HPDE6-E6E7 (cell line): ENCODE measurements around the gene BCLAF3.

ENCODE experiments used
- DNase-seq: peaks from one replicate; pipeline ENCODE4 v3.0.0; 2011; ENCODE audit warnings: missing footprints; ENCODE audit errors: extremely low spot score

Gene BCLAF3

DNA sequence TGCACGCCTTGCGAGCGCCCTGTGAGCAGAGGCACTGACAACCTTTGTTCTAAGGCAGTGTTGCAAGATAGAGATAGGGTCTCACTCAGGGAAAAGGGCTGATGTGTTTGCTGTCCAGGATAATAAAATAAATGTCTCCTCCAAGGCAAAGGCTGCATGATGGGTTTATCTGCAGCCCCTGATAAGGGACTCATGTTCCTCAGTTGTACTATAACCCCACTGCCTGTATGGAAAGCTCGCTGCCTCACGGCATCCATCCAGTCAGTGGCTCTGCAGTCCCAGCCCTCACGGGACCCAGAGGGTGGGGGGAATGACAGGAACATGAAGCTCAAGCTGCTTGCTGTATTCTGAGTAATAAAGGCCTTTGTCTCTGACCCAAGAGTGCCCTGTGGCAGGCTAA, 22.6 kb downstream of the BCLAF3 start:
- DNase-seq, result no peak

DNA sequence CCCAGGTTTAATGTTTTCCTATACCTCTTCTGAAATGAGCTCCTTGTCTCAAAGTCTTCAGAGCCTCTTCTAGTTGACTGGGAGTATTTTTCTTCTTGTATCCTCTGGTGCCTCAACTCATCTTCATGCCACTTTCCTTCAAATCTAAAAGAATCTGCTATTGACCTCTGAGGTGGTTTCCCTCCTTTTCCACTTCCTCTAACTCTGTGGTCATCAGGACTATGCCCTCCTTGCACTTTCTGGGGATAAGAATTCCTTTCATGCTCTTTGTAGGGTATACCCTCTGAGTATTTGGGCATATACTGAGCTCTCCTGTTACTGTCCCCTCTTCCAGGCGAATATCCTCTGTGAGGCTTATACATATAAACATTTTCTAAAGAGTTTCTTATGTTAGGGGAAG, 24.8 kb downstream of the BCLAF3 start:
- no peak for DNase-seq

DNA sequence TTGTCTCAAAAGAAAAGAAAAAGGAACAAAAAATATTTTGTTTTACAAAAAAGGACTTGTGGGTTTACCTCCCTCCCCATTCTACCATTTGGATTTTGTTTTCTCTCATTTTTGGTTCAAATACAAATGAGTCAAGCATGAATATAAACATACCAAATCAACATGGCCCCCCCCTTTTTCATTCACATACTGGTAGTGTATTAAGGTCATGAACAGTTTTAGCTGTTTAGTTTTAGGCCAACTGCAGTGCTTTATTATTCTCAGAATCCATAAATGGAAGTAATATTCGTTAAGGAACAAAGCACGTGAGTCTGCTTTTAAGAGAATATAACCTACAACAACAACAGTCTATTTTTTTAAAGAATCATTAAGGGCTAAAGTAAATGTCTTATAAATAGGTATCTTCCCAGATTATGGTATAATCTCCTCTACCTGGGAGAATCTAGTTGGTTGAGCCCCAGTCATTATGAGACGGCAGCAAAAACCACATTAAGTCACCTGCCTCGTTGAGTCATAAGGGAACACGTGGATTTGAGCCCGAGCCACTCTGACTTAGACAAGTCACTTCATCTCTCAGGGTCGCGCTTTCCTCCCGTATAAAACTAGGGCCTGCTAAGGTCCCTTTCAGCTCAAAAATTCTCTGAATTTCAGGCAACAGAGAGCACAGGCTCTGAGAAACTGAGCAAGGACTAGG, 26.7 kb downstream of the BCLAF3 start:
- DNase-seq, result no peak

DNA sequence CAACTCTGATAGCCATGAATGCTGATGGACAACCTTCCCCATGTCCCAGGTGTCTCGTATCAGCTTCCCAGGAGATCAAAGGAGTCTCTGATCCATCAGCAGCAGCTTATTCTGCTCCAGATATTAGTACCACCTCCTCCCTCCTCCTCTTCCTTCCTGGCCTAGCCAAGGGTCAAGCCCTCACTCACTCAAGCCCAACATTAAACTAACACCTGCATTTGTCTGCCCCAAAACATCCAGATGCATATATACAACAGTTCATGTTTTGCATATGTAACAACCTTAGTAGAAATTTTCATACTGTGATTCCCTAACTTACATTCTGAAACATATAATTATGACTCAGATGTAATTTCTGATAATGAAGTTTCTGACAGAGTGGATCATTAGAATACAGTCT, 29.9 kb downstream of the BCLAF3 start:
- no peak for DNase-seq

DNA sequence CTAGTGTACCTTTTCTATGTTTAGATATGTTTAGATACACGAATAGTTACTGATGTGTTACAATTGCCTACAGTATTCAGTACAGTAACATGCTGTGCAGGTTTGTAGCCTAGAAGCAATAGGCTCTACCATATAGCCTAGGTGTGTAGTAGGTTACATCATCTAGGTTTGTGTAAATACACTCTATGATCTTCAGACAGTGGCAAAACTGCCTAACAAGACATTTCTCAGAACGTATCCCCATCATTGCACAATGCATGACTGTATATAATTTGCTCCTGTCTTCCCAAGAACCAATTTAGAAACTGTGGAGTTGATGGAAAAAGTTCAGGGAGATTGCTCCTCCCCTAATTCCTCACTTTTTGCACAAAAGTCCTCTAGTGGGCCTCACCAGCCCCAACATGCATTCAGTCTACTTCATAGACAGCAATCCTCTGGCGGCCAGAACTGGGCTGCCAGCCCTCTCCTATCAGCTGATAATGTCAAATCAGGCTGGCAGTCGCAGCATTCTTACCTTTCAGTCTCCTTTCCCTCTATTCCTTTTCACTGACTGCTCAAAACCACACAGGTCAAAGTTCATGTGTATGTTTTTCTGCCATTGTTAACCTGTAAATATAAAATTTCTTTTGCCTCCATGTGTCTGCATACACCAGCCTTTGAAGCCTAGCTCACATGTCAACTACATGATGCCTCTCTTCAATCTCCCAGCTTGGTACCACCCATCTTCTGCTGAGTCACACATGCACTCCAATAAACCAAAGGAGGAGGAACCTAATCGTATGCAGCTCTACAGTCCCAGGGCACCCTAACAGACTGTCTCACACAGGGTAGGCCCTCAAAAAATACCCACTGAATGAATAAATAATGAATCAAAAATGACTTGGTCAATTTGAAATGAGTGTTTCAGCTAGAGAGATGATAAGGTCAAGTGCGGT, 32.0 kb downstream of the BCLAF3 start:
- no peak for DNase-seq

DNA sequence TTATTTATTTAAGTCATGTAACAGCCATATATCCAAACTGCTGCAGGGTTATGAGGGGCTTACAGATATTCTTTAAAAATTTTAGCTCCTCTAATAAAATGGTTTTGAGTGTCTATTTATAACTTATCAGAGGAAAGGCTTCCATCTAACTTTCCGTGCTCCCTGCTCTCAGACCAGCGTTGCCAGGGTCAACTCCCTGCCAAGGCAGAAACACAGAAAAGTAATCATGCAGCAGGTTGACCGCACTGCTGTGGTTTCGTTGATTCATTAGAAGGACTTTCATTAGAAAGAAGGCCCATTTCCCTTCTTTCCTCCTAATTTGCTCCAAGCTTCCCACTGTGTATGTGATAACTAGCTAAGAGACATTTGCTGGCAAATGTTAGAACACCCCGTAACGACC, 33.9 kb downstream of the BCLAF3 start:
- DNase-seq, result no peak

DNA sequence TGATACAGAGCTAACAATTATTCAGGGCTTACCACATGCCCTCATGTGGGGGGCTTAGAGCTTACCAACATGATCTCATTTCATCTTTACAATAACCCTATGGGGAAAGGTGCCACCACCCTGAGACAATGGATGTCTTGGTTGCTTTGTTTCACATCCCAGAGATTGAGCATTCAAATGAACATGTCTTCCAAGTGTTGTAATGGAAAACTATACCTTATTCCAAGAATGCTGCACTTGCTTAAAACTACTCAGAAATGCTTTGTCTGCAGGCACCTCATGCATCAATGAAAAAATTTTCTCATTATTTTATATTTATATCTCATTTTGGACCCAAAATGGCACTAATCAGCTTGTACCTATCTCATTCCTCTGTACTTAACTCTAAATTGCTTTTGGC, 34.6 kb downstream of the BCLAF3 start:
- no peak for DNase-seq

DNA sequence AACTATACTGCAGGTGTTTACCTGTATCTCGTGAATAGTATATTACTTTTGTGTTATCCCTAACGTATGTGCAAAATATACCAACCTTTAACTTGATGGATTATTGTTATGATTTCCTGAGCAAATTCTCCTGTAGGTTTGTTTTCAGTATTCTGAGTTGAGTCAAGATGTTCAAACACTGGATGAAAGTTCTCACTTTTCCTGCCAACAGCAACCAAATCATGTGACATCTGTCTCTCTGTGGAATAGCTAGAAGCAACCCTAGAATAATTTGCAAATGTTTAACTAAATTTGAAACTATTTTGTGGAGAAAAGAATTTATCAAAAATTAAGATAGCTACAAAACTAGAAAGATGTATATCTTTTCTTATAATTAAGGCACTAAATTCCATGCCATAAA, 35.6 kb downstream of the BCLAF3 start:
- no peak for DNase-seq

DNA sequence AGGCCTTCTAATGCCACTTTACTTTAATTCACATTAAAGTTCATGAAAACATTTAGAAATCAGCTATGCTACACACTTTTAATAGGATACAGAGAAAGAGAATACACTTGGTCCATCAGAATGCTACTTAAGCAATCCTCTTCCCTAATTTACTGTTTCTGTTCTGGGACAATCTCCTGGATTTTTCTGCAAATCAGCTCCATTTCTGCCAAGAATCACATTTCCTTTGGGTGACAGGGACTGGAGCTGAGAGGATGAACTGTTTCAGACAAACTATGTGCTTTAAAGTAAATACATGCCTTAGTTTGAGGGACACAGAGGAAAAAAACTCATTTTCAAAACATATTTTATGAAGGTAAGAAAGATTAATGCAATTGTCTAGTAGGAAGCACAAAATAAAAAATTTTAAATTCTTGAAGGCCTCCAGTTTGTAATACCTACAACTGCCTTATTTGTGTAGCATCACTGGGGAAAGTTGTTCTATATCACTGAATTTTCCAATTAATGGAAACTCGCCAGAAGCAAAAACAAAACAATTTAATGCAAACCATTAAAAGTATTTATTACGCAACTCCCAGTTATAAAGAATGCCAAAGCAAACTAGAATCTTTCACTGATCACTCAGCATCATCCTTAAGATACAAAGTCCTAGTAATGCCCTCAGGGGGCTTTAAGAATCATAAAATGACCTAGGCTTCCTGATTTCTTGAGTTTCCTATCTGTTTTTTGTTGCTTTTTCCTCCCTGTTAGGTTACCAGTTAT, 36.3 kb downstream of the BCLAF3 start:
- DNase-seq, result no peak

DNA sequence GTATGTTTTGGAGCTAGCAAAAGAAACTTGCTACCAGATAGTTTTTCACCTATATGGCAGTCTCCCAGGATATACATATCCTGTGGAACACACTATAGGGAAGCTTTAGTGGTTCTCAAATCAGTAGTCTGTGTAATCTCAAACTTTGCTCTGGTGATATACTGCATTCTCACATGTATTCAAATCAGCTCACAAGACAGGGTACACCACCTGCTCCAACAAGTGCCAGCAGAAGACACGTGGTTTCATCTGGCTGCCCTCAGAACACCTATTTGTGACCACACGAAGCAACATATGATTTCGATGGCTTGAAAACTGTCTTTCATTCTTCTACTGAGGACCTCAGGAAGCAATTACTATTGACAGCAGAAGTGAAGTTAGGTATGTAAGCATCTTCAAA, 37.7 kb downstream of the BCLAF3 start:
- no peak for DNase-seq

DNA sequence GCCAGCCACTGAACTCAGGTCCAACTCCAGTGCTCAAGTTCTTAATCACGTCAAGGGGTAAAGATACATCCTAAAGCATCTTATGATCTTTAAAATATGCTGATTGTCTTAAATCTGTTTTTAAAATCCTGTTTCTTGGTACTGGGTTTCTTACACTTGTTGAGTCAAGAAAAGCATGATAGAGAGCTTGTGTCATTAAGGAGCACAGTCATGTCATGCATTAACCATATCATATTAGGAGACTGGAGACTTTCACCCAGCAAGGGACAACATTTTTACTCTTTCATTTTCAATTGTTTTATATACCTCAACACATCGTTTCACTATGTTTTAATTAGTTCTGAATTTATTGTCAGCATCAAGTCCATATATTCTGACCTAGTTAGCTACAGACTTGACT, 41.5 kb downstream of the BCLAF3 start:
- DNase-seq, result no peak

DNA sequence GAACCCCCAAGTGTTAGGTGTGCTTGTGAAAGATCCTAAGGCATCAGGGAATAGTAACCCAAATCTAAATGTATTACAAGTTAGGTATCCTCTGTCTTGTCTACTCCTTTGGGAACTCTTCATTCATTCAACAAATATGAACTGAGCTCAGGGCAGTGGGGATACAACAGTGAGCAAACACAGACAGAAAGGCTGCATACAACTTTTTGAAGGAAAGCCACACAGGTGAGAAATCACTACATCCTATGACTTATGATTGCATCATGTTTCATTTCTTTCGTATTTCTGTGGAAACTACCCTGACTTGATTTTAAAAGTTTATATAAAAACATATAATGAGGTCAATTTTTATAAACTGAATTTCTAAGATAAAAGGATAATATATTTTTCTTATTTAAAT, 43.2 kb downstream of the BCLAF3 start:
- DNase-seq, result no peak
